MM.1S (cell line): ENCODE data around the gene NFATC1.

ENCODE experiments used
- EZH2 ChIP-seq: fragments of 300-600 bp; sonication (generic); optimal IDR thresholded peaks from 2 replicates; pipeline ENCODE3; 2017; ENCODE audit warnings: low read depth, mild to moderate bottlenecking, antibody characterized with exemption, low read length, mixed read lengths
- TF ChIP-seq, protein P1 (sequence below): fragments of 300-600 bp; sonication (generic); IDR thresholded peaks from 2 replicates; pipeline ENCODE4 v1.5.1; 2016; ENCODE audit warnings: antibody characterized with exemption, low read length, mixed read lengths

DNA sequence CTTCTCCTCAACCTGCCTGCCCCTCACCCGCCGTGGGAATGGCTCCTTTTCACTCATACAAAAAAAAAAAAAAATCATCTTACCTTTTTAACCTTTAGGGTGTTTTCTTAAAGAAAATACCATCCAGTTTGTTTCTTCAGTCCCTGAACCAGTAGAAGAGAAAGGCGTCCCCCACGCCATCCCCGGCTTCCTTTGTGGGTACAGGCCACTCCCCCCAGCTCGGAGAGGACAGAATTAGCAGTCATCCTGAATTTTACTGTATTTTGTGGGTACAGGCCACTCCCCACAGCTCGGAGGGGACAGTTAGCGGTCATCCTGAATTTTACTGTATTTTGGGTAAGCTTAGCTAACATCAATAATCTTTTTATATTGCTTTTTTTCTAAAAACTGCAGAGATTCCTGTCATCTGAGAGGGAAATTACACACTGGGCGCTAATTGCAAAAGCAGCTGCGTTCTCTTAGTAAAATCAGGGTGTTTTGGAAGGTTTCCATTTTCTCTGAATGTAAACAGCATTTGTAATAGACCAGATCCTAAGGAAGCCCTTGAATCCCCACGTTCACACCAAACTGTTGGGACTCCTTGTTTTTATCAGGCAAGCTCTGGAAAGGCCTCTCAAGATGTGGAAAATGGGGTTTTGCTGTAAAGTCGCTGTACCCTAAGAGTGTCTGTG lies 72.5 kb downstream of the NFATC1 start:
- TF ChIP-seq, protein P1, sequence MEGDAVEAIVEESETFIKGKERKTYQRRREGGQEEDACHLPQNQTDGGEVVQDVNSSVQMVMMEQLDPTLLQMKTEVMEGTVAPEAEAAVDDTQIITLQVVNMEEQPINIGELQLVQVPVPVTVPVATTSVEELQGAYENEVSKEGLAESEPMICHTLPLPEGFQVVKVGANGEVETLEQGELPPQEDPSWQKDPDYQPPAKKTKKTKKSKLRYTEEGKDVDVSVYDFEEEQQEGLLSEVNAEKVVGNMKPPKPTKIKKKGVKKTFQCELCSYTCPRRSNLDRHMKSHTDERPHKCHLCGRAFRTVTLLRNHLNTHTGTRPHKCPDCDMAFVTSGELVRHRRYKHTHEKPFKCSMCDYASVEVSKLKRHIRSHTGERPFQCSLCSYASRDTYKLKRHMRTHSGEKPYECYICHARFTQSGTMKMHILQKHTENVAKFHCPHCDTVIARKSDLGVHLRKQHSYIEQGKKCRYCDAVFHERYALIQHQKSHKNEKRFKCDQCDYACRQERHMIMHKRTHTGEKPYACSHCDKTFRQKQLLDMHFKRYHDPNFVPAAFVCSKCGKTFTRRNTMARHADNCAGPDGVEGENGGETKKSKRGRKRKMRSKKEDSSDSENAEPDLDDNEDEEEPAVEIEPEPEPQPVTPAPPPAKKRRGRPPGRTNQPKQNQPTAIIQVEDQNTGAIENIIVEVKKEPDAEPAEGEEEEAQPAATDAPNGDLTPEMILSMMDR: no peak
- TF ChIP-seq EZH2: no peak
